Thyroid gland (tissue), 4 donors: ENCODE measurements around the gene XPO1.
"Not testable (repeated sequence)": the region's sequence is repeated elsewhere in the genome, so short reads cannot be mapped to it uniquely, and the experiment has no call there.

ENCODE experiments used
- CTCF ChIP-seq, 6 experiments: fragments of 200-600 bp in 3 of 6; fragments of 450-650 bp in 3 of 6; sonication (generic) in 3 of 6; IDR thresholded peaks; one replicate each; pipeline ENCODE4 v1.5.1; 2016 to 2019; ENCODE audit warnings: antibody characterized with exemption in 6 of 6, mild to moderate bottlenecking in 2 of 6, inconsistent platforms in 1 of 6, moderate library complexity in 1 of 6
- POLR2A ChIP-seq, 2 donors: fragments of 450-650 bp; IDR thresholded peaks; one replicate each; pipeline ENCODE4 v1.6.1; 2017; ENCODE audit warnings: antibody characterized with exemption in 2 of 2, mild to moderate bottlenecking in 2 of 2, moderate library complexity in 1 of 2

DNA sequence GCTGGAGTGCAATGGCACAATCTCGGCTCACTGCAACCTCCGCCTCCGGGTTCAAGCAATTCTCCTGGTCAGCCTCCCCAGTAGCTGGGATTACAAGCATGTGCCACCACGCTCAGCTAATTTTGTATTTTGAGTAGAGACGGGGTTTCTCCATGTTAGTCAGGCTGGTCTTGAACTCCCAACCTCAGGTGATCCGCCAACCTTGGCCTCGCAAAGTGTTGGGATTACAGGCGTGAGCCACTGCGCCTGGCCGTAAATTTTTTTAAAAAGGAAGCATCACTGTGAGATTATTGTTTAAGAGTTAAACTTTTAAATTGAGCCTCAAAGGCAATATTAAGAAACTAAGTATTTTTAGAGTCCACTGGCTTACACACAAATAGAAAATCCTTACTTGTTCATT lies 69.9 kb downstream of the XPO1 start:
- not testable (repeated sequence) for TF ChIP-seq POLR2A, CTCF (IDR thresholded peaks at IDR 0.05)
